IMR-90 (cell line): ENCODE measurements around the gene FBXL13. TPM values are rescaled to one million over a fixed set of nuclear protein-coding genes. Genes with fewer than 3 reads are reported as not detected.

ENCODE experiments used
- ATAC-seq: fragments of 200-7000 bp; cut with Tn5 transposase; 2 replicates; pipeline ENCODE4 v1.9.1; 2020; ENCODE audit warnings: low read depth, mild to moderate bottlenecking, moderate library complexity
- BruUV-seq: library from RNA; stranded (reverse); fragments of 400-500 nt; replicated peaks from 2 replicates; lab custom pipeline; 2021; lab: Mats Ljungman, UMichigan
- CTCF ChIA-PET: fragments of 300-600 bp; formaldehyde crosslinking; extraction: SDS; loops from one replicate; lab custom pipeline; 2021; ENCODE audit warnings: antibody characterized with exemption; lab: Yijun Ruan, JAX
- POLR2A ChIA-PET: fragments of 300-600 bp; sonication (Branson Sonifier 250); formaldehyde crosslinking; loops from one replicate; lab custom pipeline; 2022; ENCODE audit warnings: antibody characterized with exemption; ENCODE audit not compliant: unreplicated experiment; lab: Charles Lee
- DNase-seq: peaks from one replicate; pipeline ENCODE4 v3.0.0; 2013
- H2AFZ ChIP-seq: replicated peaks from 2 replicates; pipeline ENCODE3; 2013; ENCODE audit warnings: low read length, mild to moderate bottlenecking; ENCODE audit not compliant: poor library complexity
- H2AK5ac ChIP-seq: 2 replicates; pipeline ENCODE4 v1.6.1; 2013; ENCODE audit warnings: low read depth, low read length, inconsistent platforms
- H2AK9ac ChIP-seq: replicated peaks from 2 replicates; pipeline ENCODE3; 2013; ENCODE audit warnings: mild to moderate bottlenecking, low read depth, low read length, moderate library complexity; ENCODE audit not compliant: poor library complexity
- H2BK120ac ChIP-seq: 2 replicates; pipeline ENCODE4 v1.6.1; 2013; ENCODE audit warnings: low read depth, low read length, inconsistent platforms
- H2BK15ac ChIP-seq: 3 replicates; pipeline ENCODE4 v1.6.1; 2013; ENCODE audit warnings: low read depth, low read length, inconsistent platforms
- H2BK20ac ChIP-seq: 2 replicates; pipeline ENCODE4 v1.6.1; 2013; ENCODE audit warnings: low read depth, mild to moderate bottlenecking, inconsistent platforms, low read length, moderate library complexity
- H2BK5ac ChIP-seq: 2 replicates; pipeline ENCODE4 v1.6.1; 2013; ENCODE audit warnings: mild to moderate bottlenecking, low read depth, low read length, inconsistent platforms; ENCODE audit not compliant: poor library complexity, severe bottlenecking
- H3K14ac ChIP-seq: replicated peaks from 2 replicates; pipeline ENCODE4 v1.6.1; 2013; ENCODE audit warnings: low read depth, low read length, inconsistent platforms
- H3K18ac ChIP-seq: 2 replicates; pipeline ENCODE4 v1.6.1; 2013; ENCODE audit warnings: low read depth, low read length, control low read depth
- H3K23ac ChIP-seq: 2 replicates; pipeline ENCODE4 v1.6.1; 2013; ENCODE audit warnings: low read depth, low read length, inconsistent platforms
- H3K27ac ChIP-seq: 2 replicates; pipeline ENCODE4 v1.5.1; 2013; ENCODE audit warnings: mild to moderate bottlenecking, control low read depth, low read length; ENCODE audit not compliant: insufficient read depth
- H3K27me3 ChIP-seq: 2 replicates; pipeline ENCODE4 v1.6.1; 2013; ENCODE audit warnings: low read length; ENCODE audit not compliant: control insufficient read depth, insufficient read depth
- H3K36me3 ChIP-seq: 2 replicates; pipeline ENCODE4 v1.6.1; 2013; ENCODE audit warnings: low read length, mixed read lengths; ENCODE audit not compliant: control insufficient read depth, insufficient read depth
- H3K4ac ChIP-seq: 2 replicates; pipeline ENCODE4 v1.6.1; 2013; ENCODE audit warnings: low read depth, low read length, inconsistent platforms
- H3K4me1 ChIP-seq: 2 replicates; pipeline ENCODE4 v1.6.1; 2013; ENCODE audit warnings: low read length, mixed read lengths; ENCODE audit not compliant: control insufficient read depth, insufficient read depth
- H3K4me2 ChIP-seq: 2 replicates; pipeline ENCODE4 v1.6.1; 2013; ENCODE audit warnings: low read depth, mild to moderate bottlenecking, control low read depth, low read length, moderate library complexity
- H3K4me3 ChIP-seq: 2 replicates; pipeline ENCODE4 v1.5.1; 2013; ENCODE audit warnings: low read depth, mild to moderate bottlenecking, control low read depth, low read length, moderate library complexity; ENCODE audit not compliant: insufficient read depth
- H3K56ac ChIP-seq: 2 replicates; pipeline ENCODE4 v1.6.1; 2013; ENCODE audit warnings: low read length, inconsistent platforms; ENCODE audit not compliant: insufficient read depth; ENCODE audit errors: extremely low read depth
- H3K79me1 ChIP-seq, 2 experiments: 2 replicates each; pipeline ENCODE4 v1.6.1; 2013; ENCODE audit warnings: low read length in 2 of 2, inconsistent platforms in 1 of 2, low read depth in 1 of 2
- H3K9ac ChIP-seq: 2 replicates; pipeline ENCODE4 v1.6.1; 2013; ENCODE audit warnings: low read depth, low read length, control low read depth
- H3K9me1 ChIP-seq: 2 replicates; pipeline ENCODE4 v1.6.1; 2013; ENCODE audit warnings: low read length, inconsistent platforms; ENCODE audit not compliant: insufficient read depth
- H3K9me3 ChIP-seq: 2 replicates; pipeline ENCODE4 v1.6.1; 2013; ENCODE audit warnings: low read length; ENCODE audit not compliant: control insufficient read depth, insufficient read depth
- H4K20me1 ChIP-seq: 2 replicates; pipeline ENCODE4 v1.6.1; 2013; ENCODE audit warnings: low read length, inconsistent platforms; ENCODE audit not compliant: insufficient read depth
- H4K5ac ChIP-seq: 2 replicates; pipeline ENCODE4 v1.6.1; 2013; ENCODE audit warnings: mild to moderate bottlenecking, low read depth, low read length, control low read depth
- H4K8ac ChIP-seq, 2 experiments: 2 replicates each; pipeline ENCODE4 v1.6.1; 2013; ENCODE audit warnings: low read depth in 2 of 2, low read length in 2 of 2, control low read depth in 1 of 2, inconsistent platforms in 1 of 2
- H4K91ac ChIP-seq: 2 replicates; pipeline ENCODE4 v1.6.1; 2013; ENCODE audit warnings: low read depth, low read length, inconsistent platforms; ENCODE audit not compliant: insufficient read depth
- CTCF ChIP-seq: conservative IDR thresholded peaks from 2 replicates; pipeline ENCODE4 v1.5.1; 2012; ENCODE audit warnings: mild to moderate bottlenecking, low read depth, low read length, improper control_type of control experiment
- ELK1 ChIP-seq: fragments of 150-350 bp; IDR thresholded peaks from 2 replicates; pipeline ENCODE4 v1.6.1; 2016; ENCODE audit warnings: low read depth, mild to moderate bottlenecking, low read length, moderate library complexity, borderline replicate concordance
- POLR2A ChIP-seq: IDR thresholded peaks from 2 replicates; pipeline ENCODE4 v1.6.1; 2012; ENCODE audit warnings: mild to moderate bottlenecking, low read depth, low read length
- SMC3 ChIP-seq: fragments of 150-350 bp; IDR thresholded peaks from 2 replicates; pipeline ENCODE4 v1.6.1; 2016; ENCODE audit warnings: low read depth, mild to moderate bottlenecking, antibody characterized with exemption, low read length, moderate library complexity
- WGBS, 2 experiments: methylation state at CpG; one replicate each; pipeline versions ENCODE4 v1.1.5 to v1.1.7; 2013; ENCODE audit warnings: missing lambda C conversion rate in 2 of 2; ENCODE audit not compliant: insufficient read length in 1 of 2; ENCODE audit errors: extremely low coverage in 2 of 2; 5-methylcytosine and 5-hydroxymethylcytosine counted together
- dilution Hi-C: fragments of 300-500 bp; cut with HindIII; formaldehyde crosslinking; loops from one replicate; pipeline ENCODE4 v1.14.3; 2018; ENCODE audit warnings: low sequenced_read_pairs; ENCODE audit not compliant: unreplicated experiment
- in situ Hi-C: fragments of 300-500 bp; cut with MboI; formaldehyde crosslinking; loops from 3 replicates; pipeline ENCODE4 v1.14.3; 2019; ENCODE audit warnings: low sequenced_read_pairs, inconsistent platforms, mixed read lengths
- intact Hi-C: fragments of 100-400 bp; cut with micrococcal nuclease; formaldehyde crosslinking; loops from 2 replicates; pipeline ENCODE4 v1.10.0; 2022
- polyA plus RNA-seq, 3 experiments: library from polyadenylated mRNA; depleted of rRNA; stranded (reverse); fragments of >200 nt; gene quantifications; 2 replicates each; pipeline ENCODE4 v1.2.3, GENCODE V29; 2012; ENCODE audit warnings: low replicate concordance in 1 of 3
- total RNA-seq: library from RNA; depleted of rRNA; stranded (reverse); fragments of >200 nt; gene quantifications from 2 replicates; pipeline ENCODE4 v1.2.3, GENCODE V29; 2012

FBXL13 gene
- total and polyA plus RNA-seq, 2 of the 4 experiments (the other 2 are of a cell fraction) = 0.24 to 0.36 TPM

- no peak overlapping the region for H3K9ac ChIP-seq
- H3K4me2 ChIP-seq = no peak overlapping the region
- no peak overlapping the region for H2BK20ac ChIP-seq
- no peak for TF ChIP-seq SMC3
- TF ChIP-seq CTCF = no peak
- TF ChIP-seq POLR2A = no peak
- TF ChIP-seq ELK1 = no peak
- no peak overlapping the region for H3K56ac ChIP-seq
- no peak overlapping the region for H3K14ac ChIP-seq
- peak overlapping the region in 1 of 2 experiments; percentile 21; a peak in 1 of 4 replicates for H4K8ac ChIP-seq
- H3K9me3 ChIP-seq = no peaks in the 10 kb centered on the region
- H3K79me1 ChIP-seq = no peaks in the 10 kb centered on the region
- no peak overlapping the region for H2BK5ac ChIP-seq
- intact Hi-C loops (no loop called here), dilution Hi-C loops (no loop called here), in situ Hi-C loops (no loop called here)
- no peak overlapping the region for H3K18ac ChIP-seq
- H2BK120ac ChIP-seq = no peak overlapping the region; the same call in 1 of the 2 replicates
- ChIA-PET POLR2A (no interaction called here), CTCF (interaction anchor here (0.6 kb wide), 1 partner anchor 34 kb away, joined by 3 read pairs; no protein-coding TSS in a partner anchor)
- 98% methylated on average over 11 of the region's 23 CpGs; no CpG with 5 or more reads in 1 of the 2 experiments for WGBS, 2 experiments
- no peaks in the 10 kb centered on the region for H4K20me1 ChIP-seq
- no peak overlapping the region for H3K4me3 ChIP-seq
- H2AFZ ChIP-seq = no peak overlapping the region
- no peak overlapping the region for H4K5ac ChIP-seq
- ATAC-seq = no peak
- no peak overlapping the region; the same call in 1 of the 2 replicates for H3K4ac ChIP-seq
- no peaks in the 10 kb centered on the region for H3K27me3 ChIP-seq
- no peak overlapping the region for H4K91ac ChIP-seq
- H3K23ac ChIP-seq = no peak overlapping the region
- H3K4me1 ChIP-seq = no peaks in the 10 kb centered on the region
- DNase-seq = no peak
- no peaks in the 10 kb centered on the region for H3K36me3 ChIP-seq
- BruUV-seq = no TSS peak
- no peak overlapping the region for H2BK15ac ChIP-seq
- H2AK9ac ChIP-seq = no peak overlapping the region
- no peak overlapping the region for H2AK5ac ChIP-seq
- no peaks in the 10 kb centered on the region for H3K9me1 ChIP-seq
- no peak overlapping the region for H3K27ac ChIP-seq
Measured at GRCh38 chr7:102973096-102973802, 101.3 kb downstream of the FBXL13 start.
